Calu3 (cell line): ENCODE data around the gene TRAK2. TPM values are rescaled to one million over a fixed set of nuclear protein-coding genes. Genes with fewer than 3 reads are reported as not detected.

Experiments
- BruUV-seq: library from RNA; stranded (reverse); fragments of 400-500 nt; replicated peaks from 2 replicates; lab custom pipeline; 2021; lab: Mats Ljungman, UMichigan
- CTCF ChIA-PET: fragments of 300-600 bp; sonication (Branson Sonifier 250); formaldehyde crosslinking; loops from one replicate; lab custom pipeline; 2022; ENCODE audit warnings: antibody characterized with exemption; lab: Charles Lee
- DNase-seq: peaks from one replicate; pipeline ENCODE4 v3.0.0; 2022
- H3K27ac Mint-ChIP-seq: one replicate; pipeline ENCODE4 v1.8.0; 2022; ENCODE audit warnings: mixed read lengths; ENCODE audit not compliant: unreplicated experiment
- H3K27me3 Mint-ChIP-seq: one replicate; pipeline ENCODE4 v1.8.0; 2022; ENCODE audit warnings: mixed read lengths; ENCODE audit not compliant: unreplicated experiment
- H3K36me3 Mint-ChIP-seq: one replicate; pipeline ENCODE4 v1.8.0; 2022; ENCODE audit warnings: mild to moderate bottlenecking, moderate library complexity, mixed read lengths; ENCODE audit not compliant: insufficient read depth, unreplicated experiment
- H3K4me1 Mint-ChIP-seq: one replicate; pipeline ENCODE4 v1.8.0; 2022; ENCODE audit warnings: mild to moderate bottlenecking, low read depth, mixed read lengths; ENCODE audit not compliant: unreplicated experiment
- H3K4me3 Mint-ChIP-seq: one replicate; pipeline ENCODE4 v1.8.0; 2022; ENCODE audit warnings: mild to moderate bottlenecking, low read depth, moderate library complexity, mixed read lengths; ENCODE audit not compliant: unreplicated experiment
- H3K9me3 Mint-ChIP-seq: one replicate; pipeline ENCODE4 v1.8.0; 2022; ENCODE audit warnings: low read depth, mixed read lengths; ENCODE audit not compliant: unreplicated experiment
- CTCF ChIP-seq: fragments of 200-600 bp; IDR thresholded peaks from one replicate; pipeline ENCODE4 v1.8.0; 2022; ENCODE audit warnings: antibody characterized with exemption; ENCODE audit not compliant: unreplicated experiment
- intact Hi-C: fragments of 100-400 bp; cut with micrococcal nuclease; formaldehyde crosslinking; loops from one replicate; pipeline ENCODE4 v1.10.0; 2022; ENCODE audit not compliant: unreplicated experiment
- total RNA-seq: library from RNA; stranded (reverse); gene quantifications from 2 replicates; pipeline ENCODE4 v1.2.3, GENCODE V29; 2022

Gene TRAK2
- total RNA-seq, 1 experiment from 2014 or later, result 24.4 TPM

GRCh38 chr2:201396595-201396994 lies 54.7 kb downstream of the TRAK2 start:
- Mint-ChIP-seq H3K4me1 (peaks cover 5% of the 10 kb centered on the region), H3K36me3 (peaks cover 8% of the 10 kb centered on the region), H3K9me3 (no peaks in the 10 kb centered on the region), H3K27me3 (no peaks in the 10 kb centered on the region), H3K4me3 (no peak overlapping the region), H3K27ac (no peak overlapping the region)
- no peak for DNase-seq
- intact Hi-C loops, result no loop called here
- BruUV-seq, result no TSS peak
- CTCF ChIA-PET, result no interaction called here
- no peak for TF ChIP-seq CTCF

- Mint-ChIP-seq H3K27ac (no peak overlapping the region), H3K9me3 (peaks cover 2% of the 10 kb centered on the region), H3K4me1 (peaks cover 9% of the 10 kb centered on the region), H3K36me3 (peaks cover 4% of the 10 kb centered on the region), H3K4me3 (no peak overlapping the region), H3K27me3 (no peaks in the 10 kb centered on the region)
- DNase-seq, result peak; percentile 15
- TF ChIP-seq CTCF, result no peak
- BruUV-seq, result no TSS peak
- intact Hi-C loops, result no loop called here
- CTCF ChIA-PET, result interaction anchor here (1.0 kb wide), 1 partner anchor 310 kb away, joined by 3 read pairs; no protein-coding TSS in a partner anchor
Measured at GRCh38 chr2:201383136-201383535, 68.1 kb downstream of the TRAK2 start.

- Mint-ChIP-seq H3K36me3 (peaks cover 4% of the 10 kb centered on the region), H3K27ac (no peak overlapping the region), H3K4me3 (no peak overlapping the region), H3K27me3 (no peaks in the 10 kb centered on the region), H3K9me3 (peaks cover 2% of the 10 kb centered on the region), H3K4me1 (peaks cover 7% of the 10 kb centered on the region)
- DNase-seq, result no peak
- intact Hi-C loops, result no loop called here
- BruUV-seq, result no TSS peak
- CTCF ChIA-PET, result no interaction called here
- no peak for TF ChIP-seq CTCF
Measured at GRCh38 chr2:201378496-201379397, 72.5 kb downstream of the TRAK2 start.

- no peaks in the 10 kb centered on the region for H3K4me1 Mint-ChIP-seq
- no TSS peak for BruUV-seq
- no peaks in the 10 kb centered on the region for H3K27me3 Mint-ChIP-seq
- intact Hi-C loops, result no loop called here
- CTCF ChIA-PET, result no interaction called here
- no peak for TF ChIP-seq CTCF
- H3K27ac Mint-ChIP-seq, result no peak overlapping the region
- H3K9me3 Mint-ChIP-seq, result peaks cover 2% of the 10 kb centered on the region
- H3K36me3 Mint-ChIP-seq, result peaks cover 4% of the 10 kb centered on the region
- H3K4me3 Mint-ChIP-seq, result no peak overlapping the region
- no peak for DNase-seq
Measured at GRCh38 chr2:201377218-201377617, 74.0 kb downstream of the TRAK2 start.
